Measurements from ENCODE around the gene PRCC. TPM values are rescaled to one million over a fixed set of nuclear protein-coding genes. Genes with fewer than 3 reads are reported as not detected.

PRCC gene
- total RNA-seq, 1 donor from 2014 or later: 79.1 TPM

DNA sequence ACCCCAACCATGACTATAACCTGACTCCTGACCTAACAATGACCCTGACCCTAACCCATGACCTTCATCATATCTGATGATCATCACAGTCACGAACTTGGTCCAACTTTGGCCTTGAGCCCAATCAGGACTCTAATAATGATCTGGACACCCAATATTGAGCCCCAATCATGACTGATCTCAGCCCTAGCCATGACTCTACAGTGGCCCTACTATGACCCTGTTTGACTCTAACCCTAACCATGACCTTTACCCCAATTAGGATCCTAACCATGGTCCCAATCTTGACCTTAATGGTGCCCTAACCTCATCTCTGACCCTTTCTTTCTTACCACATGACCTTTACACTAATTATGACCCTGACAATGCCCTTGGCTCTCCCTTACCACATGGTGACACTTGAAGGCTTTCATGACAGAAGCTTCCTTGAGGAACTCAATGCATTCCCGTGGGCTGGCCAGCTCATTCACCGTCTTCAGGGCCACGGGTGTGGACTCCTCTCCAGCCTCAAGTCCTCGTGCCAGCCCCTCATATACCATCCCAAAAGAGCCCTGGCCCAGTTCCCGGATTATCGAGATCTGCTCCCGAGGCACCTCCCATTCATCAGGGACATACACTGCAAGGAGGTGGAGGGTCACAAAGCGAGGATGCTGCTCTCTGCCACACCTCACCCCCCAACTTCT is 75.4 kb downstream of the PRCC start:
- H3K4me1 Mint-ChIP-seq (ENCODE audit: unreplicated experiment): peaks cover 21% of the 10 kb centered on the region
- no peak overlapping the region for H3K4me3 Mint-ChIP-seq
- peaks cover 76% of the 10 kb centered on the region for H3K27me3 Mint-ChIP-seq

GRCh38 chr1:156844102-156844501 is 76.8 kb downstream of the PRCC start:
- DNase-seq (ENCODE audit: extremely low spot score, unreplicated experiment): no peak
- Mint-ChIP-seq H3K4me1 (ENCODE audit: unreplicated experiment) (peaks cover 20% of the 10 kb centered on the region), H3K36me3 (peaks cover 5% of the 10 kb centered on the region), H3K9me3 (no peaks in the 10 kb centered on the region), H3K4me3 (no peak overlapping the region), H3K27ac (no peak overlapping the region), H3K27me3 (peaks cover 81% of the 10 kb centered on the region)
- TF ChIP-seq, protein P1, sequence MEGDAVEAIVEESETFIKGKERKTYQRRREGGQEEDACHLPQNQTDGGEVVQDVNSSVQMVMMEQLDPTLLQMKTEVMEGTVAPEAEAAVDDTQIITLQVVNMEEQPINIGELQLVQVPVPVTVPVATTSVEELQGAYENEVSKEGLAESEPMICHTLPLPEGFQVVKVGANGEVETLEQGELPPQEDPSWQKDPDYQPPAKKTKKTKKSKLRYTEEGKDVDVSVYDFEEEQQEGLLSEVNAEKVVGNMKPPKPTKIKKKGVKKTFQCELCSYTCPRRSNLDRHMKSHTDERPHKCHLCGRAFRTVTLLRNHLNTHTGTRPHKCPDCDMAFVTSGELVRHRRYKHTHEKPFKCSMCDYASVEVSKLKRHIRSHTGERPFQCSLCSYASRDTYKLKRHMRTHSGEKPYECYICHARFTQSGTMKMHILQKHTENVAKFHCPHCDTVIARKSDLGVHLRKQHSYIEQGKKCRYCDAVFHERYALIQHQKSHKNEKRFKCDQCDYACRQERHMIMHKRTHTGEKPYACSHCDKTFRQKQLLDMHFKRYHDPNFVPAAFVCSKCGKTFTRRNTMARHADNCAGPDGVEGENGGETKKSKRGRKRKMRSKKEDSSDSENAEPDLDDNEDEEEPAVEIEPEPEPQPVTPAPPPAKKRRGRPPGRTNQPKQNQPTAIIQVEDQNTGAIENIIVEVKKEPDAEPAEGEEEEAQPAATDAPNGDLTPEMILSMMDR (conservative IDR thresholded peaks at IDR 0.05): no peak

More for the DNA sequence above, 75.4 kb downstream of the PRCC start:
- H3K36me3 Mint-ChIP-seq: peaks cover 5% of the 10 kb centered on the region
- no peaks in the 10 kb centered on the region for H3K9me3 Mint-ChIP-seq
- TF ChIP-seq, protein P1 (conservative IDR thresholded peaks at IDR 0.05): no peak
- DNase-seq (ENCODE audit: extremely low spot score, unreplicated experiment): no peak
- no peak overlapping the region for H3K27ac Mint-ChIP-seq

GRCh38 chr1:156844638-156845037 is 77.3 kb downstream of the PRCC start:
- Mint-ChIP-seq H3K27me3 (peaks cover 84% of the 10 kb centered on the region), H3K36me3 (peaks cover 5% of the 10 kb centered on the region), H3K27ac (no peak overlapping the region), H3K4me1 (ENCODE audit: unreplicated experiment) (peaks cover 17% of the 10 kb centered on the region), H3K4me3 (no peak overlapping the region), H3K9me3 (no peaks in the 10 kb centered on the region)
- no peak for DNase-seq (ENCODE audit: extremely low spot score, unreplicated experiment)
- TF ChIP-seq, protein P1 (conservative IDR thresholded peaks at IDR 0.05): no peak

- Mint-ChIP-seq H3K4me1 (ENCODE audit: unreplicated experiment) (peaks cover 15% of the 10 kb centered on the region), H3K27ac (no peak overlapping the region), H3K9me3 (no peaks in the 10 kb centered on the region), H3K4me3 (peak overlapping the region; percentile 59), H3K36me3 (peaks cover 5% of the 10 kb centered on the region), H3K27me3 (peaks cover 88% of the 10 kb centered on the region)
- TF ChIP-seq, protein P1 (conservative IDR thresholded peaks at IDR 0.05): no peak
- DNase-seq (ENCODE audit: extremely low spot score, unreplicated experiment): no peak
These were observed 78.0 kb downstream of the PRCC start for GRCh38 chr1:156845055-156845952.

- no peak overlapping the region for H3K27ac Mint-ChIP-seq
- H3K9me3 Mint-ChIP-seq: no peaks in the 10 kb centered on the region
- H3K27me3 Mint-ChIP-seq: peaks cover 89% of the 10 kb centered on the region
- TF ChIP-seq, protein P1 (conservative IDR thresholded peaks at IDR 0.05): no peak
- H3K4me1 Mint-ChIP-seq (ENCODE audit: unreplicated experiment): peaks cover 15% of the 10 kb centered on the region
- DNase-seq (ENCODE audit: extremely low spot score, unreplicated experiment): no peak
- H3K36me3 Mint-ChIP-seq: peaks cover 5% of the 10 kb centered on the region
- H3K4me3 Mint-ChIP-seq: no peak overlapping the region
These were observed 78.7 kb downstream of the PRCC start for GRCh38 chr1:156845953-156846545.

All from type B pancreatic cell (in vitro differentiated cells).